Neural cell (in vitro differentiated cells): ENCODE measurements around the gene CBFA2T2. TPM values are rescaled to one million over a fixed set of nuclear protein-coding genes. Genes with fewer than 3 reads are reported as not detected.

ENCODE experiments used
- H2AFZ ChIP-seq: fragments of 200-600, 300-800 bp; sonication (generic), shearing (Covaris generic); 2 replicates; pipeline ENCODE4 v1.6.0; 2014; ENCODE audit warnings: low read depth, mild to moderate bottlenecking, antibody characterized with exemption, low read length, moderate library complexity
- H3F3A ChIP-seq: fragments of 200-600 bp; shearing (Covaris generic); 2 replicates; pipeline ENCODE4 v1.6.1; 2016; ENCODE audit warnings: mild to moderate bottlenecking, moderate library complexity, mixed read lengths, antibody characterized with exemption, low read length; ENCODE audit not compliant: insufficient read depth, poor library complexity, severe bottlenecking
- H3K27ac ChIP-seq: fragments of 200-600, 300-800 bp; sonication (generic), shearing (Covaris generic); 2 replicates; pipeline ENCODE4 v1.5.1; 2014; ENCODE audit warnings: mild to moderate bottlenecking, low read length, moderate library complexity
- H3K27me3 ChIP-seq: fragments of 300-800, 200-600 bp; sonication (generic), shearing (Covaris generic); 2 replicates; pipeline ENCODE4 v1.6.0; 2014; ENCODE audit warnings: mild to moderate bottlenecking, low read depth, low read length, moderate library complexity; ENCODE audit not compliant: insufficient read depth
- H3K36me3 ChIP-seq: fragments of 300-800, 200-600 bp; sonication (generic), shearing (Covaris generic); 2 replicates; pipeline ENCODE4 v1.5.1; 2014; ENCODE audit warnings: mild to moderate bottlenecking, antibody characterized with exemption, low read length, moderate library complexity; ENCODE audit not compliant: insufficient read depth
- H3K4me2 ChIP-seq: fragments of 300-800, 200-600 bp; sonication (generic), shearing (Covaris generic); 2 replicates; pipeline ENCODE4 v1.6.0; 2014; ENCODE audit warnings: mild to moderate bottlenecking, low read length
- H3K4me3 ChIP-seq: fragments of 300-800, 200-600 bp; sonication (generic), shearing (Covaris generic); 2 replicates; pipeline ENCODE4 v1.5.1; 2014; ENCODE audit warnings: mild to moderate bottlenecking, low read length, moderate library complexity
- H3K79me2 ChIP-seq: fragments of 200-600 bp; shearing (Covaris generic); replicated peaks from 2 replicates; pipeline ENCODE4 v1.6.0; 2014; ENCODE audit warnings: mild to moderate bottlenecking, low read length, moderate library complexity; ENCODE audit not compliant: insufficient read depth
- H3K9ac ChIP-seq: fragments of 300-800, 200-600 bp; sonication (generic), shearing (Covaris generic); 2 replicates; pipeline ENCODE4 v1.6.1; 2016; ENCODE audit warnings: mild to moderate bottlenecking, low read length, mixed read lengths
- H3K9me2 ChIP-seq: fragments of 200-600 bp; shearing (Covaris generic); 2 replicates; pipeline ENCODE4 v1.6.1; 2016; ENCODE audit warnings: mild to moderate bottlenecking, low read length, mixed read lengths; ENCODE audit not compliant: insufficient read depth
- H3K9me3 ChIP-seq: fragments of 200-600, 300-800 bp; sonication (generic), shearing (Covaris generic); 2 replicates; pipeline ENCODE4 v1.6.1; 2016; ENCODE audit warnings: mild to moderate bottlenecking, mixed run types, low read length, moderate library complexity, mixed read lengths
- H4K20me1 ChIP-seq: fragments of 200-600 bp; shearing (Covaris generic); 2 replicates; pipeline ENCODE4 v1.6.1; 2016; ENCODE audit warnings: mild to moderate bottlenecking, mixed run types; ENCODE audit not compliant: insufficient read depth
- EP300 ChIP-seq: fragments of 450-650 bp; conservative IDR thresholded peaks from 2 replicates; pipeline ENCODE4 v1.6.1; 2014; ENCODE audit warnings: antibody characterized with exemption, mild to moderate bottlenecking, moderate library complexity; ENCODE audit not compliant: poor library complexity, severe bottlenecking
- EZH2 ChIP-seq: fragments of 200-600, 300-800 bp; shearing (Covaris generic), sonication (generic); IDR thresholded peaks from 2 replicates; pipeline ENCODE4 v1.6.1; 2014; ENCODE audit warnings: antibody characterized with exemption, low read length, borderline replicate concordance, mild to moderate bottlenecking; ENCODE audit not compliant: insufficient read depth, poor library complexity, severe bottlenecking
- MXI1 ChIP-seq: fragments of 450-650 bp; conservative IDR thresholded peaks from 2 replicates; pipeline ENCODE4 v1.6.1; 2014; ENCODE audit warnings: antibody characterized with exemption, mild to moderate bottlenecking; ENCODE audit not compliant: poor library complexity, severe bottlenecking
- POLR2AphosphoS5 ChIP-seq: IDR thresholded peaks from 2 replicates; pipeline ENCODE4 v1.6.1; 2012
- RAD21 ChIP-seq: fragments of 450-650 bp; conservative IDR thresholded peaks from 2 replicates; pipeline ENCODE4 v1.6.1; 2014; ENCODE audit warnings: antibody characterized with exemption, mild to moderate bottlenecking, moderate library complexity
- REST ChIP-seq: IDR thresholded peaks from 2 replicates; pipeline ENCODE4 v1.6.1; 2012; ENCODE audit warnings: borderline replicate concordance
- SMC3 ChIP-seq: fragments of 450-650 bp; conservative IDR thresholded peaks from 2 replicates; pipeline ENCODE4 v1.6.1; 2014; ENCODE audit warnings: antibody characterized with exemption, mild to moderate bottlenecking, moderate library complexity; ENCODE audit not compliant: poor library complexity
- TAF1 ChIP-seq: IDR thresholded peaks from 2 replicates; pipeline ENCODE4 v1.6.1; 2012; ENCODE audit warnings: low read depth
- polyA plus RNA-seq: library from polyadenylated mRNA; depleted of rRNA; stranded (reverse); fragments of >200 nt; gene quantifications from 2 replicates; pipeline ENCODE4 v1.2.3, GENCODE V29; 2014
- TF ChIP-seq, protein P1 (sequence below): fragments of 450-650 bp; IDR thresholded peaks from 2 replicates; pipeline ENCODE4 v1.5.1; 2014; ENCODE audit warnings: antibody characterized with exemption, mild to moderate bottlenecking, moderate library complexity; ENCODE audit not compliant: poor library complexity, severe bottlenecking

CBFA2T2 gene
- polyA plus RNA-seq, 1 donor from 2014 or later: 15.9 TPM

GRCh38 chr20:33635341-33635740 lies 145.4 kb downstream of the CBFA2T2 start:
- Histone ChIP-seq H3K27me3 (no peaks in the 10 kb centered on the region), H3K36me3 (peaks cover 5% of the 10 kb centered on the region), H3K4me2 (no peak overlapping the region), H4K20me1 (no peaks in the 10 kb centered on the region), H2AFZ (no peak overlapping the region), H3F3A (no peaks in the 10 kb centered on the region), H3K4me3 (no peak overlapping the region), H3K9me2 (no peaks in the 10 kb centered on the region), H3K79me2 (no peaks in the 10 kb centered on the region), H3K27ac (no peak overlapping the region), H3K9me3 (no peaks in the 10 kb centered on the region), H3K9ac (no peak overlapping the region)
- TF ChIP-seq MXI1: no peak
- no peak for TF ChIP-seq POLR2AphosphoS5
- TF ChIP-seq RAD21: no peak
- TF ChIP-seq SMC3: no peak
- TF ChIP-seq, protein P1, sequence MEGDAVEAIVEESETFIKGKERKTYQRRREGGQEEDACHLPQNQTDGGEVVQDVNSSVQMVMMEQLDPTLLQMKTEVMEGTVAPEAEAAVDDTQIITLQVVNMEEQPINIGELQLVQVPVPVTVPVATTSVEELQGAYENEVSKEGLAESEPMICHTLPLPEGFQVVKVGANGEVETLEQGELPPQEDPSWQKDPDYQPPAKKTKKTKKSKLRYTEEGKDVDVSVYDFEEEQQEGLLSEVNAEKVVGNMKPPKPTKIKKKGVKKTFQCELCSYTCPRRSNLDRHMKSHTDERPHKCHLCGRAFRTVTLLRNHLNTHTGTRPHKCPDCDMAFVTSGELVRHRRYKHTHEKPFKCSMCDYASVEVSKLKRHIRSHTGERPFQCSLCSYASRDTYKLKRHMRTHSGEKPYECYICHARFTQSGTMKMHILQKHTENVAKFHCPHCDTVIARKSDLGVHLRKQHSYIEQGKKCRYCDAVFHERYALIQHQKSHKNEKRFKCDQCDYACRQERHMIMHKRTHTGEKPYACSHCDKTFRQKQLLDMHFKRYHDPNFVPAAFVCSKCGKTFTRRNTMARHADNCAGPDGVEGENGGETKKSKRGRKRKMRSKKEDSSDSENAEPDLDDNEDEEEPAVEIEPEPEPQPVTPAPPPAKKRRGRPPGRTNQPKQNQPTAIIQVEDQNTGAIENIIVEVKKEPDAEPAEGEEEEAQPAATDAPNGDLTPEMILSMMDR: no peak

DNA sequence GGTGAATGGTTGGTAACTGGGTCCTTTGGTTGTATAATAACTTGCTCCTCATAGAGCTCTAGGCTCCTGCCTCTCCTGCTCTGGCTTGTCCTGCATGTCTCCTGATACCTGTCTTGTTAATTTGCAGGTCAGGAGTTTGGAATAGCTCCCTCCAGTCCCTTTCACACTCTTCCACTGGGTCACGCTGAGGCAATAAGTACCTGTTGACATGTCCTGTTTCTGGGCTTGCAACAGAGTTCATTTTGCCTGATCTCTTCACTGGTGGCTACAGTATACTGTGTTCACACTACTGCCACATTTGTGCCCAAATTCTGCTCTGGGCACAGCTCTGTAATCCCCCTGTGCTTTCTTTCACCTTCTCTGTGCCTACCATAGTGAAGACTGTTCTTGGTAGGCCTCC lies 146.9 kb downstream of the CBFA2T2 start:
- no peak overlapping the region for H3K27ac ChIP-seq
- no peak overlapping the region for H3K4me2 ChIP-seq
- H3K36me3 ChIP-seq: peaks cover 5% of the 10 kb centered on the region

More for the DNA sequence above, 146.9 kb downstream of the CBFA2T2 start:
- Histone ChIP-seq H4K20me1 (no peaks in the 10 kb centered on the region), H2AFZ (no peak overlapping the region), H3K27me3 (no peaks in the 10 kb centered on the region), H3K4me3 (no peak overlapping the region), H3K9me3 (no peaks in the 10 kb centered on the region), H3F3A (no peaks in the 10 kb centered on the region), H3K79me2 (no peaks in the 10 kb centered on the region), H3K9me2 (no peaks in the 10 kb centered on the region), H3K9ac (no peak overlapping the region)
- no peak for TF ChIP-seq REST
- no peak for TF ChIP-seq RAD21
- no peak for TF ChIP-seq EP300
- no peak for TF ChIP-seq TAF1
- TF ChIP-seq SMC3: no peak
- TF ChIP-seq, protein P1: no peak
- no peak for TF ChIP-seq EZH2
- TF ChIP-seq MXI1: no peak
